OCI-LY3 (cell line): ENCODE measurements around the gene SFMBT1.

ENCODE experiments used
- H2AFZ ChIP-seq: fragments of 200-600, 300-600 bp; shearing (Covaris generic); 2 replicates; pipeline ENCODE4 v1.6.0; 2014; ENCODE audit warnings: antibody characterized with exemption, low read depth, low read length
- H3K27ac ChIP-seq: fragments of 200-600, 300-600 bp; sonication (generic); 2 replicates; pipeline ENCODE4 v1.5.1; 2014; ENCODE audit warnings: mild to moderate bottlenecking, low read length, moderate library complexity, mixed read lengths
- H3K27me3 ChIP-seq: fragments of 200-600, 300-600 bp; sonication (generic); 2 replicates; pipeline ENCODE4 v1.6.1; 2014; ENCODE audit warnings: low read depth, low read length, mixed read lengths
- H3K36me3 ChIP-seq: fragments of 200-600, 300-600 bp; sonication (generic); replicated peaks from 2 replicates; pipeline ENCODE3; 2014; ENCODE audit warnings: low read depth, low read length, mixed read lengths
- H3K4me1 ChIP-seq: fragments of 300-600, 200-600 bp; sonication (generic); 2 replicates; pipeline ENCODE4 v1.6.1; 2014; ENCODE audit warnings: low read length, mixed read lengths
- H3K4me2 ChIP-seq: fragments of 200-600, 300-600 bp; sonication (generic); 2 replicates; pipeline ENCODE4 v1.6.1; 2014; ENCODE audit warnings: low read length, mixed read lengths
- H3K4me3 ChIP-seq: fragments of 300-600, 200-600 bp; sonication (generic); 2 replicates; pipeline ENCODE4 v1.5.1; 2014; ENCODE audit warnings: antibody characterized with exemption, mild to moderate bottlenecking, low read length, moderate library complexity
- H3K79me2 ChIP-seq: fragments of 300-600, 200-600 bp; shearing (Covaris generic); 2 replicates; pipeline ENCODE4 v1.6.1; 2014; ENCODE audit warnings: mild to moderate bottlenecking, low read length, mixed read lengths
- H3K9ac ChIP-seq: fragments of 300-600, 200-600 bp; shearing (Covaris generic); 2 replicates; pipeline ENCODE4 v1.6.0; 2014; ENCODE audit warnings: mild to moderate bottlenecking, low read length, moderate library complexity
- H3K9me3 ChIP-seq: fragments of 200-600, 300-600 bp; shearing (Covaris generic); 2 replicates; pipeline ENCODE4 v1.6.1; 2014; ENCODE audit warnings: low read length, mixed read lengths; ENCODE audit not compliant: insufficient read depth
- H4K20me1 ChIP-seq: fragments of 200-600, 300-600 bp; sonication (generic); 2 replicates; pipeline ENCODE4 v1.6.1; 2016; ENCODE audit warnings: low read length, mixed read lengths; ENCODE audit not compliant: insufficient read depth
- EZH2phosphoT487 ChIP-seq: fragments of 200-600 bp; shearing (Covaris generic); IDR thresholded peaks from 2 replicates; pipeline ENCODE4 v1.6.1; 2018; ENCODE audit warnings: antibody characterized with exemption, mixed run types, low read depth
- TF ChIP-seq, protein P1 (sequence below): fragments of 200-600, 300-600 bp; sonication (generic); IDR thresholded peaks from 2 replicates; pipeline ENCODE4 v1.5.1; 2014; ENCODE audit warnings: antibody characterized with exemption, low read length, low read depth

SFMBT1 gene

GRCh38 chr3:52860424-52860768 is 185.5 kb downstream of the SFMBT1 start:
- TF ChIP-seq, protein P1, sequence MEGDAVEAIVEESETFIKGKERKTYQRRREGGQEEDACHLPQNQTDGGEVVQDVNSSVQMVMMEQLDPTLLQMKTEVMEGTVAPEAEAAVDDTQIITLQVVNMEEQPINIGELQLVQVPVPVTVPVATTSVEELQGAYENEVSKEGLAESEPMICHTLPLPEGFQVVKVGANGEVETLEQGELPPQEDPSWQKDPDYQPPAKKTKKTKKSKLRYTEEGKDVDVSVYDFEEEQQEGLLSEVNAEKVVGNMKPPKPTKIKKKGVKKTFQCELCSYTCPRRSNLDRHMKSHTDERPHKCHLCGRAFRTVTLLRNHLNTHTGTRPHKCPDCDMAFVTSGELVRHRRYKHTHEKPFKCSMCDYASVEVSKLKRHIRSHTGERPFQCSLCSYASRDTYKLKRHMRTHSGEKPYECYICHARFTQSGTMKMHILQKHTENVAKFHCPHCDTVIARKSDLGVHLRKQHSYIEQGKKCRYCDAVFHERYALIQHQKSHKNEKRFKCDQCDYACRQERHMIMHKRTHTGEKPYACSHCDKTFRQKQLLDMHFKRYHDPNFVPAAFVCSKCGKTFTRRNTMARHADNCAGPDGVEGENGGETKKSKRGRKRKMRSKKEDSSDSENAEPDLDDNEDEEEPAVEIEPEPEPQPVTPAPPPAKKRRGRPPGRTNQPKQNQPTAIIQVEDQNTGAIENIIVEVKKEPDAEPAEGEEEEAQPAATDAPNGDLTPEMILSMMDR = no peak
- TF ChIP-seq EZH2phosphoT487 = no peak
- no peak overlapping the region for H2AFZ ChIP-seq
- H3K4me2 ChIP-seq = no peak overlapping the region
- H3K27me3 ChIP-seq = no peaks in the 10 kb centered on the region
- H3K27ac ChIP-seq = no peak overlapping the region
- no peaks in the 10 kb centered on the region for H4K20me1 ChIP-seq
- no peaks in the 10 kb centered on the region for H3K36me3 ChIP-seq
- H3K4me3 ChIP-seq = no peak overlapping the region
- no peak overlapping the region for H3K9ac ChIP-seq
- no peaks in the 10 kb centered on the region for H3K9me3 ChIP-seq
- H3K79me2 ChIP-seq = no peaks in the 10 kb centered on the region
- H3K4me1 ChIP-seq = peaks cover 7% of the 10 kb centered on the region

DNA sequence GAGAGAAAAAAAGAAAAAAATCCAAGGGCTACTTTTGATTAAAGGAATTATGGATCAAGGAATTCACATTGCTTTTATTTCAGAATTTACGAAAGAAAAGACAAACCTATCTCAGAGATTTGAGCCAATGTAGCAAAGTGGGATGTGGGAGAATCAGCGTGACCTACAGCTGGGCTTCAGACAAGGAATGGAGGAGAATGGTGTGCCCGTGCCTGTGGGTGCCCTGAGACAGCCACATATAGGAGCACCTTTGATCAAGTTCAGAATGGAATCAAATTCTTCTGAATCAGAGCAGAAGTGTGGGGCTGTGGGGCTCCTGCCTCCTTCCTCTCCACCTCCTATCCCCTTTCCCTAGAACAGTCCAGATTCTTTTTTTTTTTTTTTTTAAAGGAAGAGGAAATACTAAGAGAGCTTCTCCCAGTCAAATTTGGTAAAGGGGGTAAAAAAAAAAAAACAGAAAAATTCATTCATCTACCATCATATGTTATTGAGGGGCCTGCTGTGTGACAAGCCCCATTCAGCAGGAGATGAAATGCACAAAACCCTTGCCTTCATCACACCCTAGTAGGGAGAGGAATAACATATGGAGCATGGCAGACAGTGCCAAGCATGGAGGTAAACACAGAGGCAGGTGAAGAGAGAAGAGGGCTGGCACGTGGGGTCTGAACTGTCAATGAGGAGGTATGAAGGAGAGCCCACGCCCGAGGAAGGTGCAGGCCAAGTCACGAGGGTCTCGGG is 186.0 kb downstream of the SFMBT1 start:
- no peaks in the 10 kb centered on the region for H3K79me2 ChIP-seq

DNA sequence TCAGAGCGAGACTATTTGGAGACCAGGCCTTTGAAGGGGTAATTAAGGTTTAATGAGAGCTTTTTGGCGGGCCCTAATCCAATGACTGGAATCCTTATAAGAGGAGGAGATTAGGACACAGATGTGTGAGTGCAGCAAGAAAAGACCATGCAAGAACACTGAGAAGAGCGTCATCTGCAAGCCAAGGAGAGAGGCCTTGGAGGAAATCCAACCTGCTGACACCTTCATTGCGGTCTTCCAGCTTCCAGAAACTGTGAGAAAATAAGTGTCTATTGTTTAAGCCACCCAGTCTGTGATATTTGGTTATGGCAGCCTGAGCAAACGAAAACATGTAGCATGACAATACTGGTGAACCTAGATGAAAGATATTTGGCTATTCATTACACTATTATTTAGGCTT is 188.0 kb downstream of the SFMBT1 start:
- H3K79me2 ChIP-seq = no peaks in the 10 kb centered on the region
- H3K4me2 ChIP-seq = no peak overlapping the region
- H4K20me1 ChIP-seq = no peaks in the 10 kb centered on the region
- no peaks in the 10 kb centered on the region for H3K36me3 ChIP-seq
- TF ChIP-seq, protein P1 = no peak
- no peak for TF ChIP-seq EZH2phosphoT487
- H2AFZ ChIP-seq = no peak overlapping the region
- no peak overlapping the region for H3K9ac ChIP-seq
- peaks cover 7% of the 10 kb centered on the region for H3K4me1 ChIP-seq
- no peaks in the 10 kb centered on the region for H3K9me3 ChIP-seq
- no peaks in the 10 kb centered on the region for H3K27me3 ChIP-seq
- no peak overlapping the region for H3K4me3 ChIP-seq
- no peak overlapping the region for H3K27ac ChIP-seq

More for the DNA sequence above, 186.0 kb downstream of the SFMBT1 start:
- Histone ChIP-seq H3K36me3 (no peaks in the 10 kb centered on the region), H2AFZ (no peak overlapping the region), H3K4me3 (no peak overlapping the region), H3K4me2 (no peak overlapping the region), H3K27ac (no peak overlapping the region), H3K4me1 (peaks cover 7% of the 10 kb centered on the region), H3K9ac (no peak overlapping the region), H4K20me1 (no peaks in the 10 kb centered on the region), H3K27me3 (no peaks in the 10 kb centered on the region), H3K9me3 (no peaks in the 10 kb centered on the region)
- TF ChIP-seq, protein P1 = no peak
- no peak for TF ChIP-seq EZH2phosphoT487

DNA sequence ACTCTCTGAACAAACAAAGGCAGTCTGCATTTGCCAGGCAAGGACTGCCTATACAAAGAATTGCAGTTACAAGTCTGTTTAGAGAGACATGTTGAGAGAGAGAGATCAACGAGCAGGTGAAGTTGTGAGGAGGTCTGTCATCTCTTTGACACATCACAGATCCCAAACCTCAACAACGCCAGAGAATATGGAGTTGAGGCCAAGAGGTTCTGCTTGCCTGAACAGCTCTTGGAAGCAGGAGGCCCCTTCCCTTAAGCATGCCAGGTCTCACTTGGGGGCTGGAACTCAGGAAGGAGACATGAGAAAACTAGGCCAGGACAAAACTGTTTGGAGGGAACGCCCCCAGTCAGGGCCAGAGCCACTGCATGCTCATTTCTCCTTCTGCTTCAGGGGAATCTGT is 188.7 kb downstream of the SFMBT1 start:
- H2AFZ ChIP-seq = no peak overlapping the region
- no peaks in the 10 kb centered on the region for H3K9me3 ChIP-seq
- H4K20me1 ChIP-seq = no peaks in the 10 kb centered on the region
- H3K4me3 ChIP-seq = no peak overlapping the region
- H3K79me2 ChIP-seq = no peaks in the 10 kb centered on the region
- no peak overlapping the region for H3K4me2 ChIP-seq
- no peaks in the 10 kb centered on the region for H3K27me3 ChIP-seq
- no peak overlapping the region for H3K27ac ChIP-seq
- H3K36me3 ChIP-seq = no peaks in the 10 kb centered on the region
- H3K4me1 ChIP-seq = peaks cover 7% of the 10 kb centered on the region
- no peak overlapping the region for H3K9ac ChIP-seq
- no peak for TF ChIP-seq EZH2phosphoT487
- TF ChIP-seq, protein P1 = no peak
